HAP-1 (cell line): Measurements from ENCODE around the gene GIMAP8.
"Not testable (repeated sequence)": the region's sequence is repeated elsewhere in the genome, so short reads cannot be mapped to it uniquely, and the experiment has no call there.

Source experiments
- DNase-seq, 2 experiments: peaks; one replicate each; pipeline ENCODE4 v3.0.0-alpha.2; 2016 to 2020; ENCODE audit warnings: low spot score in 2 of 2
- H3K27me3 ChIP-seq: fragments of 250-450 bp; sonication (Bioruptor Pico); 2 replicates; pipeline ENCODE4 v1.5.1; 2020; ENCODE audit warnings: low read depth, mild to moderate bottlenecking, moderate library complexity
- H3K36me3 ChIP-seq: fragments of 250-450 bp; sonication (Bioruptor Pico); replicated peaks from 2 replicates; pipeline ENCODE4 v1.5.1; 2020; ENCODE audit warnings: mild to moderate bottlenecking
- H3K4me1 ChIP-seq: fragments of 250-450 bp; sonication (Bioruptor Pico); 2 replicates; pipeline ENCODE4 v1.5.1; 2020; ENCODE audit warnings: mild to moderate bottlenecking
- H3K4me3 ChIP-seq: fragments of 250-450 bp; sonication (Bioruptor Pico); 2 replicates; pipeline ENCODE4 v1.5.1; 2020; ENCODE audit warnings: mild to moderate bottlenecking, moderate library complexity
- H3K9me3 ChIP-seq: fragments of 250-450 bp; sonication (Bioruptor Pico); 2 replicates; pipeline ENCODE4 v1.5.1; 2020; ENCODE audit warnings: mild to moderate bottlenecking, moderate library complexity
- in situ Hi-C: fragments of 300-500 bp; cut with MboI; formaldehyde crosslinking; loops from 3 replicates; pipeline ENCODE4 v1.14.3; 2020; ENCODE audit warnings: low sequenced_read_pairs, inconsistent platforms, mixed read lengths

GIMAP8 gene

DNA sequence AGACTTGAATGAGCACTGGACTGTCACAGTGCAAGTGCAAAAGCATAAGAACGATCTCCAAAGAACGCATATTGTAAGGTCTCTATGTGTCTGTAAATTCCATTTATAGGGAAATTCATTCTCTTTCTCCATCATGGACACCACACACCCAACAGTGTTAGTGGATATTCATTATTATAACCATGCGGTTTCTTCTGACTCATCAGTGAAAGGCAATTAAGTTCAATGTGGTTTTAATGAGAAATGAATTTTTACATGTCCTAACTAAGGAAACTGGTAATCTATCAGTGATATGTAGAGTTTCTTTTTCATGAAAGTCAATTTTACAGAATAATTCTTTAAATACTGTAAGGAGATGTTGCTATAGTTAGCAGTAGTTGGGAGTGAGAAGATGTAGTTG, 25.9 kb downstream of the GIMAP8 start:
- Histone ChIP-seq H3K4me1 (no peaks in the 10 kb centered on the region), H3K36me3 (no peaks in the 10 kb centered on the region), H3K4me3 (no peak overlapping the region), H3K27me3 (no peaks in the 10 kb centered on the region), H3K9me3 (no peaks in the 10 kb centered on the region)
- DNase-seq: no peak
- in situ Hi-C loops: no loop called here

DNA sequence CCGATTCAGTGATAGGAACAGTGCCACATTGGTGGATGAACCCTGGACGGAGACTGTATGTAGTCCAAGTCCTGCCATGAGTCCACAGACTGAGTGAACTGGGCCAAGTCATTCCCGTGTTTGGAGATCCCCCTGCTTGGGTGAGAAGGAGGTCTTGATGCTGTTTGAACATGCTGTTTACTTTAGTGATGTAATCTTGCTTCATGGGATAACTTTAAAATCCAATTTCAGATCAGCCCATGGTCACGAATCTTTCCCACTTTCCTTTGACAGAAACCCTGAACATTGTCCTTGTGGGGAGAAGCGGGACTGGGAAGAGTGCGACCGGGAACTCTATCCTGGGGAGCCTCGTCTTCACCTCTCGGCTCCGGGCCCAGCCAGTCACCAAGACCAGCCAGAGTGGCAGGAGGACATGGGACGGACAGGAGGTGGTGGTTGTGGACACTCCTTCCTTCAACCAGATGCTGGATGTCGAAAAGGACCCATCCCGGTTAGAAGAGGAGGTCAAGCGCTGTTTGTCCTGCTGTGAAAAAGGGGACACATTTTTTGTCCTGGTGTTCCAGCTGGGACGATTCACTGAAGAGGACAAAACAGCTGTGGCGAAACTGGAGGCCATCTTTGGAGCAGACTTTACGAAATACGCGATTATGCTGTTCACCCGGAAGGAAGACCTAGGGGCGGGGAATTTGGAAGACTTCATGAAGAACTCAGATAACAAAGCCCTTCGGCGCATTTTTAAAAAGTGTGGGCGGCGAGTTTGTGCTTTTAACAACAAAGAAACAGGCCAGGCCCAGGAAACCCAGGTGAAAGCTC, 26.6 kb downstream of the GIMAP8 start:
- in situ Hi-C loops: no loop called here
- no peak overlapping the region for H3K4me3 ChIP-seq

GRCh38 chr7:150479023-150479716, 28.7 kb downstream of the GIMAP8 start:
- no peak overlapping the region for H3K4me3 ChIP-seq
- DNase-seq: no peak
- H3K27me3 ChIP-seq: no peaks in the 10 kb centered on the region
- no peaks in the 10 kb centered on the region for H3K9me3 ChIP-seq
- H3K4me1 ChIP-seq: no peaks in the 10 kb centered on the region
- in situ Hi-C loops: no loop called here
- no peaks in the 10 kb centered on the region for H3K36me3 ChIP-seq

More for the DNA sequence above, 26.6 kb downstream of the GIMAP8 start:
- no peaks in the 10 kb centered on the region for H3K27me3 ChIP-seq
- DNase-seq: no peak
- no peaks in the 10 kb centered on the region for H3K36me3 ChIP-seq
- H3K9me3 ChIP-seq: no peaks in the 10 kb centered on the region
- H3K4me1 ChIP-seq: no peaks in the 10 kb centered on the region

DNA sequence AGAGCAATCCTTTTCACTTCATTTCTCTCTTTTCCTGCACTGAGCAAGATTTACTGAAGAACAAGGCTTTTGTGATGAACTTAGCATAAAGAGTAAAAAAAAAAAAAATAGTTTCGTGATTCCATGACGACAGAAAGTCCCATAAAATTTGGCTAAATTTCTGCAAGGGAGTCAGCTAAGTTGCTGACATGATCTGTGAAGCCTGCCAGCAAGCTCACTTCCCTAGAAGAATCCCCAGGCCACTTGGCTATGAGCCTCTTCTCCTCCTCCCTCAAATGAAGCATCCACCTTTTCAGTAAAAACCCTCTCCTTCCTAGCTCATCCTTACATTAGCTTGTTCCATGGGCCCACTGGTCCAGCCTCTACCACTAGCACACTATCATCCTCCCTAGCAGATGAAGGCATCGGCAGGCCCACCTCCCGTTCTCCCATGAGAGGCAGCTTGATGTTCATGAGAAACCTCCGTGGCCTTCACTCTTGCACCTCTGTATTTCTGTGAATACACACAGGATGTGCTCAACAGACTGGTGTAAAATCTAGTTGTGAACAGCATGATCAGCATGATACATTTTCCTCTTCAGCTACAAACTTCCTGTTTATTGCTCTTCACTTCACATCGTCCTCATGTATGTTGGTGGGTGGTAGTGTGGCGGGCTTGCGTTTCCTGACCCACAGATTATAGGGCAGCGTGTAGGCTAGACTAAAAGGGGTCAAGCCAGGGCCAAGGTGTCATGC, 30.9 kb downstream of the GIMAP8 start:
- no peaks in the 10 kb centered on the region for H3K27me3 ChIP-seq
- H3K4me3 ChIP-seq: no peak overlapping the region
- no peaks in the 10 kb centered on the region for H3K4me1 ChIP-seq
- no peak for DNase-seq
- in situ Hi-C loops: no loop called here
- H3K36me3 ChIP-seq: no peaks in the 10 kb centered on the region
- no peaks in the 10 kb centered on the region for H3K9me3 ChIP-seq

- Histone ChIP-seq H3K4me3 (no peak overlapping the region), H3K36me3 (no peaks in the 10 kb centered on the region), H3K27me3 (no peaks in the 10 kb centered on the region), H3K9me3 (no peaks in the 10 kb centered on the region), H3K4me1 (no peaks in the 10 kb centered on the region)
- DNase-seq: no peak
- in situ Hi-C loops: no loop called here
These were observed 31.5 kb downstream of the GIMAP8 start for GRCh38 chr7:150481922-150482321.

GRCh38 chr7:150483514-150483913, 33.1 kb downstream of the GIMAP8 start:
- H3K4me1 ChIP-seq, H3K9me3 ChIP-seq, in situ Hi-C loops, H3K27me3 ChIP-seq, H3K36me3 ChIP-seq, DNase-seq, H3K4me3 ChIP-seq: not testable (repeated sequence)

- DNase-seq, H3K27me3 ChIP-seq, H3K4me1 ChIP-seq, in situ Hi-C loops, H3K36me3 ChIP-seq, H3K9me3 ChIP-seq, H3K4me3 ChIP-seq: not testable (repeated sequence)
These were observed 33.6 kb downstream of the GIMAP8 start for GRCh38 chr7:150484071-150484470.

DNA sequence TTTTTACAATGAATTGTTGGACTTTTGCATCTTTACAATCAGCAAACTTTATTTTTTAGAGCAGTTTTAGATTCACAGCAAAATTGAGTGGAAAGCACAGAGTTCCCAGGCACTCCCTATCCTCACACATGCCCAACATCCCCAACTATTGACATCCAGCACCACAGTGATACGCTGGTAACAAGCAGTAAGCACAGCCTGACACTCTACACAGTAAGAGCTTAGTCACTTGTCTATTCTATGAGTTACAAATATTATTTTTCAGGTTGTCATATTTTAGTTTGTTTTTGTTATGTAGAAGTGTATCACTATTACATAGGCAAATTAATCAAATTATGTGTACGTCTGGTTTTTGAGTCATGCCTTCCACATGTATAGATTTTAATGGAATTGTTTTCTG, 37.2 kb downstream of the GIMAP8 start:
- Histone ChIP-seq H3K4me1 (no peaks in the 10 kb centered on the region), H3K9me3 (no peaks in the 10 kb centered on the region), H3K27me3 (no peaks in the 10 kb centered on the region), H3K36me3 (no peaks in the 10 kb centered on the region), H3K4me3 (no peak overlapping the region)
- in situ Hi-C loops: no loop called here
- no peak for DNase-seq

DNA sequence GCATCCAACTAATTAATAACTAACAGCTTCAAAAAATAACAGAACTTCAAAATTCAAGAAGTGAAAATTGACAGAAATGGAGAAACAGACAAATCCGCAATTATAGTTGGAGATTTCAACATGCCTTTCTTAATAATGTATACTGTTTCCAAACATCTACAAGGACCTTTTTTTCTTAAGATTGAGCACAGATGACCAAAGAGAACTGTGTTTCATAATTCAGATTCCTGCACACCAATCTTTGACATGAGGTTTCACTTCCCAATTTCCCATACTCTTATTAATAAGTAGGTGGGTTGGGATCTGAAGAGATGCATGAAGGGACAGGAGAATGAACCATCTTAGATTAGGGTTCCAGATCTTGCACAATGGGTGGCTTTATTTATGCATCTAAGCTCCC, 39.4 kb downstream of the GIMAP8 start:
- Histone ChIP-seq H3K27me3 (no peaks in the 10 kb centered on the region), H3K36me3 (no peaks in the 10 kb centered on the region), H3K4me1 (no peaks in the 10 kb centered on the region), H3K9me3 (no peaks in the 10 kb centered on the region), H3K4me3 (no peak overlapping the region)
- no peak for DNase-seq
- in situ Hi-C loops: no loop called here

GRCh38 chr7:150493442-150493841, 43.0 kb downstream of the GIMAP8 start:
- H3K9me3 ChIP-seq, H3K27me3 ChIP-seq, in situ Hi-C loops, H3K4me1 ChIP-seq, DNase-seq, H3K4me3 ChIP-seq, H3K36me3 ChIP-seq: not testable (repeated sequence)

GRCh38 chr7:150502519-150502918, 52.1 kb downstream of the GIMAP8 start:
- in situ Hi-C loops: no loop called here
- H3K4me1 ChIP-seq: no peaks in the 10 kb centered on the region
- no peak overlapping the region for H3K4me3 ChIP-seq

GRCh38 chr7:150503155-150503554, 52.7 kb downstream of the GIMAP8 start:
- Histone ChIP-seq H3K9me3 (no peaks in the 10 kb centered on the region), H3K4me3 (no peak overlapping the region), H3K27me3 (no peaks in the 10 kb centered on the region), H3K36me3 (no peaks in the 10 kb centered on the region), H3K4me1 (no peaks in the 10 kb centered on the region)
- in situ Hi-C loops: no loop called here
- no peak for DNase-seq

More at GRCh38 chr7:150502519-150502918, 52.1 kb downstream of the GIMAP8 start:
- no peak for DNase-seq
- Histone ChIP-seq H3K27me3 (no peaks in the 10 kb centered on the region), H3K36me3 (no peaks in the 10 kb centered on the region), H3K9me3 (no peaks in the 10 kb centered on the region)

DNA sequence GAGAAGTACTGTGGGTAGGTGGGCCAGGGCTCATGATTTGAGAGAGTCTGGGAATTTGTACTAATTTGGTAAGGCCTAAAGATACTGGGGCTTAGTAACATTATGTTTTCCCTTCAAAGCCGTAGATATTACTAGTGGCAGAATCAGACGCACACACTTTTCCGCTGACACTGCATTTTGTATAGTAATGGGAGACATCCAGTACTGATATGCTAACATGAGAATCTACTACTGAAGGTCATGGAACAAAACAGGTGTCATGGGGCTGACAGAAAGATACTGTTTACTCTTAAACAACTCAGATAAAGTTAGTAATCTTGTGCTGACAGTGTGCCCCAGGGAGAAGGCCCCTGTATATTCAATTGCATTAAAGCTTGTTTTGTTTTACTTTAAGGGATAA, 53.2 kb downstream of the GIMAP8 start:
- Histone ChIP-seq H3K36me3 (no peaks in the 10 kb centered on the region), H3K4me1 (no peaks in the 10 kb centered on the region), H3K4me3 (no peak overlapping the region), H3K27me3 (no peaks in the 10 kb centered on the region), H3K9me3 (no peaks in the 10 kb centered on the region)
- in situ Hi-C loops: no loop called here
- DNase-seq: no peak
